ENCODE data around the gene CD274. TPM values are rescaled to one million over a fixed set of nuclear protein-coding genes. Genes with fewer than 3 reads are reported as not detected.

Gene CD274
- total RNA-seq, 1 experiment from 2014 or later, result 2.5 TPM

- no peaks in the 10 kb centered on the region for H3K27me3 ChIP-seq (ENCODE audit: insufficient read depth, low read length)
- no peak for TF ChIP-seq CEBPB (IDR thresholded peaks at IDR 0.05; ENCODE audit: low read depth)
- TF ChIP-seq EGR1 (IDR thresholded peaks at IDR 0.05; ENCODE audit: low read depth), result no peak
- TF ChIP-seq POLR2AphosphoS5 (IDR thresholded peaks at IDR 0.05; ENCODE audit: low read depth, low read length), result no peak
- no peak for TF ChIP-seq ATF3 (IDR thresholded peaks at IDR 0.05)
- TF ChIP-seq MAX (IDR thresholded peaks at IDR 0.05), result no peak
- no peak for TF ChIP-seq SRF (IDR thresholded peaks at IDR 0.05; ENCODE audit: low read depth)
- TF ChIP-seq ZNF274 (IDR thresholded peaks at IDR 0.05; ENCODE audit: low read depth, low read length), result no peak
- TF ChIP-seq EZH2 (IDR thresholded peaks at IDR 0.05), result no peak
- no peak for TF ChIP-seq TCF7L2 (IDR thresholded peaks at IDR 0.05; ENCODE audit: borderline replicate concordance, extremely low read depth, insufficient read depth, insufficient read length)
- no peak for TF ChIP-seq JUND (IDR thresholded peaks at IDR 0.05)
- no peaks in the 10 kb centered on the region for H3K9me2 ChIP-seq (ENCODE audit: insufficient read depth)
- intact Hi-C loops (cut with micrococcal nuclease), result loop anchor here (5.0 to 10.0 kb wide), 3 partner anchors 59 to 262 kb away; partner anchors contain the start of gene PDCD1LG2
- POLR2A ChIA-PET, result no interaction called here
- H4K20me1 ChIP-seq (ENCODE audit: insufficient read depth), result no peaks in the 10 kb centered on the region
- H3K9me3 ChIP-seq (ENCODE audit: control insufficient read depth in 1 of 2, insufficient read depth in 1 of 2, low read depth in 1 of 2, low read length in 2 of 2), result no peaks in the 10 kb centered on the region
- CTCF ChIA-PET, result no interaction called here
- H3K27ac ChIP-seq (ENCODE audit: low read depth, low read length), result no peak overlapping the region
- H3K79me2 ChIP-seq (ENCODE audit: insufficient read depth, low read length), result no peaks in the 10 kb centered on the region
- ATAC-seq, result no peak
- no peak for DNase-seq (ENCODE audit: low read depth, low spot score)
- peaks cover 0 to 23% of the 10 kb centered on the region in 2 experiments; a peak in 3 of 4 replicates for H3K4me1 ChIP-seq (ENCODE audit: control insufficient read depth in 1 of 2, insufficient read depth in 2 of 2, low read length in 2 of 2)
- no peak overlapping the region for H3K9ac ChIP-seq (ENCODE audit: low read length)
- no peak overlapping the region for H2AFZ ChIP-seq (ENCODE audit: low read depth, low read length, poor library complexity, severe bottlenecking)
- RAD21 ChIA-PET (ENCODE audit: low non-redundant PET in 1 of 2, low total read pairs in 2 of 2, uncharacterized antibody in 2 of 2, unreplicated experiment in 2 of 2), result no interaction called here
- no peaks in the 10 kb centered on the region for H3K36me3 ChIP-seq (ENCODE audit: control insufficient read depth in 1 of 2, insufficient read depth in 2 of 2, low read length in 2 of 2)
- no peak overlapping the region for H3K4me3 ChIP-seq (replicated peaks in 1 of 2; ENCODE audit: low read depth in 1 of 2, low read length in 2 of 2)
- H3K4me2 ChIP-seq (ENCODE audit: low read length), result no peak overlapping the region
- no TSS peak for BruUV-seq (replicated peaks)
These were observed 2.7 kb downstream of the CD274 start for GRCh38 chr9:5453004-5453403.

GRCh38 chr9:5453673-5454072 is 3.3 kb downstream of the CD274 start:
- POLR2A ChIA-PET, result no interaction called here

More at GRCh38 chr9:5453673-5454072, 3.3 kb downstream of the CD274 start:
- Histone ChIP-seq H3K9me3 (ENCODE audit: control insufficient read depth in 1 of 2, insufficient read depth in 1 of 2, low read depth in 1 of 2, low read length in 2 of 2) (no peaks in the 10 kb centered on the region), H3K9ac (ENCODE audit: low read length) (no peak overlapping the region), H3K27me3 (ENCODE audit: insufficient read depth, low read length) (no peaks in the 10 kb centered on the region), H3K4me3 (replicated peaks in 1 of 2; ENCODE audit: low read depth in 1 of 2, low read length in 2 of 2) (no peak overlapping the region), H2AFZ (ENCODE audit: low read depth, low read length, poor library complexity, severe bottlenecking) (no peak overlapping the region), H3K27ac (ENCODE audit: low read depth, low read length) (no peak overlapping the region), H3K4me1 (ENCODE audit: control insufficient read depth in 1 of 2, insufficient read depth in 2 of 2, low read length in 2 of 2) (peaks cover 0 to 23% of the 10 kb centered on the region in 2 experiments; a peak in 3 of 4 replicates), H3K4me2 (ENCODE audit: low read length) (no peak overlapping the region), H3K36me3 (ENCODE audit: control insufficient read depth in 1 of 2, insufficient read depth in 2 of 2, low read length in 2 of 2) (no peaks in the 10 kb centered on the region), H3K9me2 (ENCODE audit: insufficient read depth) (no peaks in the 10 kb centered on the region), H3K79me2 (ENCODE audit: insufficient read depth, low read length) (no peaks in the 10 kb centered on the region), H4K20me1 (ENCODE audit: insufficient read depth) (no peaks in the 10 kb centered on the region)
- TF ChIP-seq YY1 (IDR thresholded peaks at IDR 0.05; ENCODE audit: extremely low read depth, insufficient replicate concordance, low read depth, low read length) (no peak), FOSL1 (IDR thresholded peaks at IDR 0.05; ENCODE audit: low read depth) (no peak), ATF3 (IDR thresholded peaks at IDR 0.05) (no peak), POLR2AphosphoS5 (IDR thresholded peaks at IDR 0.05; ENCODE audit: low read depth, low read length) (no peak), REST (IDR thresholded peaks at IDR 0.05; ENCODE audit: low read depth) (no peak), SIN3A (IDR thresholded peaks at IDR 0.05; ENCODE audit: low read depth) (no peak), TCF7L2 (IDR thresholded peaks at IDR 0.05; ENCODE audit: borderline replicate concordance, extremely low read depth, insufficient read depth, insufficient read length) (no peak), EGR1 (IDR thresholded peaks at IDR 0.05; ENCODE audit: low read depth) (no peak), CEBPB (IDR thresholded peaks at IDR 0.05; ENCODE audit: low read depth) (no peak), CBX3 (IDR thresholded peaks at IDR 0.05; ENCODE audit: low read depth) (no peak), EZH2phosphoT487 (IDR thresholded peaks at IDR 0.05; ENCODE audit: borderline replicate concordance) (no peak), ZNF274 (IDR thresholded peaks at IDR 0.05; ENCODE audit: low read depth, low read length) (no peak), RAD21 (IDR thresholded peaks at IDR 0.05; ENCODE audit: low read depth) (no peak)
- intact Hi-C loops (cut with micrococcal nuclease), result loop anchor here (5.0 to 10.0 kb wide), 3 partner anchors 59 to 261 kb away; partner anchors contain the start of gene PDCD1LG2
- no TSS peak for BruUV-seq (replicated peaks)
- DNase-seq (ENCODE audit: low read depth, low spot score) (no peak), ATAC-seq (no peak)
- CTCF ChIA-PET, result no interaction called here
- RAD21 ChIA-PET (ENCODE audit: low non-redundant PET in 1 of 2, low total read pairs in 2 of 2, uncharacterized antibody in 2 of 2, unreplicated experiment in 2 of 2), result no interaction called here
